Measurements from ENCODE around the gene CCDC57.

DNA sequence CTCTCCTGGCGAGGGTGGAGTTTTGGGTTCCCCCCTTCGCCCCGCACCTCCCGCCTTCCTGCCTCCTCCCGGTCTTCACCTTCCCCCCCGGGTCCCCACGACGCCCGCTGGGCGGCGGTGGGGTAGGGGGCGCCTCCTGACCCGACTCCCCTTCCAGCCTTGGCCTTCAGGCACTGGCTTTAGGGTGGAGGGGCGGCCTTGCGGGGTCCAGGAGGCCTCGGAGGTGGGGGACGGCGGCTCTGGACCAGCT lies 18.6 kb upstream of the CCDC57 start:
- TF ChIP-seq JUND (IDR thresholded peaks at IDR 0.05), result no peak
- TF ChIP-seq, protein P1, sequence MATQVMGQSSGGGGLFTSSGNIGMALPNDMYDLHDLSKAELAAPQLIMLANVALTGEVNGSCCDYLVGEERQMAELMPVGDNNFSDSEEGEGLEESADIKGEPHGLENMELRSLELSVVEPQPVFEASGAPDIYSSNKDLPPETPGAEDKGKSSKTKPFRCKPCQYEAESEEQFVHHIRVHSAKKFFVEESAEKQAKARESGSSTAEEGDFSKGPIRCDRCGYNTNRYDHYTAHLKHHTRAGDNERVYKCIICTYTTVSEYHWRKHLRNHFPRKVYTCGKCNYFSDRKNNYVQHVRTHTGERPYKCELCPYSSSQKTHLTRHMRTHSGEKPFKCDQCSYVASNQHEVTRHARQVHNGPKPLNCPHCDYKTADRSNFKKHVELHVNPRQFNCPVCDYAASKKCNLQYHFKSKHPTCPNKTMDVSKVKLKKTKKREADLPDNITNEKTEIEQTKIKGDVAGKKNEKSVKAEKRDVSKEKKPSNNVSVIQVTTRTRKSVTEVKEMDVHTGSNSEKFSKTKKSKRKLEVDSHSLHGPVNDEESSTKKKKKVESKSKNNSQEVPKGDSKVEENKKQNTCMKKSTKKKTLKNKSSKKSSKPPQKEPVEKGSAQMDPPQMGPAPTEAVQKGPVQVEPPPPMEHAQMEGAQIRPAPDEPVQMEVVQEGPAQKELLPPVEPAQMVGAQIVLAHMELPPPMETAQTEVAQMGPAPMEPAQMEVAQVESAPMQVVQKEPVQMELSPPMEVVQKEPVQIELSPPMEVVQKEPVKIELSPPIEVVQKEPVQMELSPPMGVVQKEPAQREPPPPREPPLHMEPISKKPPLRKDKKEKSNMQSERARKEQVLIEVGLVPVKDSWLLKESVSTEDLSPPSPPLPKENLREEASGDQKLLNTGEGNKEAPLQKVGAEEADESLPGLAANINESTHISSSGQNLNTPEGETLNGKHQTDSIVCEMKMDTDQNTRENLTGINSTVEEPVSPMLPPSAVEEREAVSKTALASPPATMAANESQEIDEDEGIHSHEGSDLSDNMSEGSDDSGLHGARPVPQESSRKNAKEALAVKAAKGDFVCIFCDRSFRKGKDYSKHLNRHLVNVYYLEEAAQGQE (IDR thresholded peaks at IDR 0.05), result no peak
- no peak for TF ChIP-seq RAD21 (IDR thresholded peaks at IDR 0.05)

All from liver (tissue), 2 donors.